K562 (cell line): ENCODE results near the gene KRT81.

Experiments
- HNRNPL ChIP-seq: fragments of 200-400 bp; formaldehyde crosslinking; IDR thresholded peaks from 2 replicates; pipeline ENCODE4 v1.6.1; 2017; ENCODE audit warnings: low read depth, mild to moderate bottlenecking, low read length
- KLF16 ChIP-seq: IDR thresholded peaks from 2 replicates; pipeline ENCODE4 v1.6.1; 2016; ENCODE audit warnings: antibody characterized with exemption
- SMARCC2 ChIP-seq: fragments of 450-650 bp; IDR thresholded peaks from 2 replicates; pipeline ENCODE4 v1.6.1; 2017; ENCODE audit warnings: antibody characterized with exemption, moderate library complexity, mild to moderate bottlenecking, low read depth
- ZNF133 ChIP-seq: fragments of 250-450 bp; sonication (Bioruptor Pico); IDR thresholded peaks from 2 replicates; pipeline ENCODE4 v1.4.0; 2020; ENCODE audit warnings: mild to moderate bottlenecking

- no peak for TF ChIP-seq ZNF133 (CRISPR knock-in tag)
- no peak for TF ChIP-seq SMARCC2
- TF ChIP-seq HNRNPL, result no peak
- TF ChIP-seq KLF16, result no peak
Measured at GRCh38 chr12:52331039-52331438, 39.7 kb upstream of the KRT81 start.
